Neuronal stem cell (in vitro differentiated cells): ENCODE data around the gene FOXO3.

Experiments used
- DNase-seq: peaks from one replicate; pipeline ENCODE4 v3.0.0-alpha.2; 2013; ENCODE audit warnings: low spot score
- H2AFZ ChIP-seq: one replicate; pipeline ENCODE4 v1.6.1; 2013; ENCODE audit warnings: mild to moderate bottlenecking, low read length, inconsistent platforms
- H2AK5ac ChIP-seq: 2 replicates; pipeline ENCODE4 v1.6.1; 2013; ENCODE audit warnings: low read depth, mild to moderate bottlenecking, inconsistent platforms, low read length, moderate library complexity, mixed read lengths
- H2BK120ac ChIP-seq: 2 replicates; pipeline ENCODE4 v1.6.1; 2013; ENCODE audit warnings: low read depth, mild to moderate bottlenecking, inconsistent platforms, low read length, moderate library complexity, mixed read lengths
- H2BK12ac ChIP-seq: one replicate; pipeline ENCODE4 v1.6.1; 2013; ENCODE audit warnings: low read length, inconsistent platforms
- H2BK15ac ChIP-seq: 2 replicates; pipeline ENCODE4 v1.6.1; 2013; ENCODE audit warnings: mild to moderate bottlenecking, low read length, inconsistent platforms, mixed read lengths
- H2BK5ac ChIP-seq: one replicate; pipeline ENCODE4 v1.6.1; 2013; ENCODE audit warnings: inconsistent platforms, mild to moderate bottlenecking, low read length, moderate library complexity
- H3K14ac ChIP-seq: one replicate; pipeline ENCODE4 v1.6.1; 2013; ENCODE audit warnings: low read length, inconsistent platforms
- H3K18ac ChIP-seq: 2 replicates; pipeline ENCODE4 v1.6.1; 2013; ENCODE audit warnings: low read length, inconsistent platforms
- H3K23ac ChIP-seq: 2 replicates; pipeline ENCODE4 v1.6.1; 2013; ENCODE audit warnings: low read depth, mild to moderate bottlenecking, mixed read lengths, low read length, inconsistent platforms; ENCODE audit not compliant: poor library complexity
- H3K27ac ChIP-seq: replicated peaks from 3 replicates; pipeline ENCODE4 v1.5.1; 2013; ENCODE audit warnings: low read length, inconsistent platforms
- H3K27me3 ChIP-seq, 3 experiments: 2 replicates each; pipeline ENCODE4 v1.6.1; 2013; ENCODE audit warnings: low read length in 3 of 3, mild to moderate bottlenecking in 2 of 3, inconsistent platforms in 1 of 3, low read depth in 1 of 3, mixed read lengths in 1 of 3, moderate library complexity in 1 of 3; ENCODE audit not compliant: control insufficient read depth in 3 of 3, insufficient read depth in 3 of 3
- H3K36me3 ChIP-seq, 2 donors: replicated peaks in 1 of 2; 2 replicates each; pipeline ENCODE4 v1.6.1; 2013; ENCODE audit warnings: low read length in 2 of 2; ENCODE audit not compliant: control insufficient read depth in 2 of 2, insufficient read depth in 2 of 2
- H3K4ac ChIP-seq: 2 replicates; pipeline ENCODE4 v1.6.1; 2013; ENCODE audit warnings: inconsistent platforms, mild to moderate bottlenecking, low read length, moderate library complexity
- H3K4me1 ChIP-seq, 2 donors: 1 replicate in 1 of 2; 2 replicates in 1 of 2; pipeline ENCODE4 v1.6.1; 2013; ENCODE audit warnings: low read length in 2 of 2, low read depth in 1 of 2; ENCODE audit not compliant: control insufficient read depth in 2 of 2, insufficient read depth in 1 of 2
- H3K4me2 ChIP-seq: one replicate; pipeline ENCODE4 v1.6.1; 2013; ENCODE audit warnings: mild to moderate bottlenecking, low read length, inconsistent platforms; ENCODE audit not compliant: insufficient read depth, poor library complexity, severe bottlenecking
- H3K4me3 ChIP-seq, 2 donors: 2 replicates each; pipeline ENCODE4 v1.5.1; 2013; ENCODE audit warnings: low read length in 2 of 2, mild to moderate bottlenecking in 2 of 2, inconsistent platforms in 1 of 2, moderate library complexity in 1 of 2
- H3K79me1 ChIP-seq: one replicate; pipeline ENCODE4 v1.6.1; 2013; ENCODE audit warnings: low read depth, mild to moderate bottlenecking, inconsistent platforms, low read length, moderate library complexity
- H3K9ac ChIP-seq: one replicate; pipeline ENCODE4 v1.6.1; 2013; ENCODE audit warnings: mild to moderate bottlenecking, low read depth, low read length, inconsistent platforms; ENCODE audit not compliant: poor library complexity
- H3K9me3 ChIP-seq, 2 donors: replicated peaks in 1 of 2; 2 replicates each; pipeline versions ENCODE3 to v1.6.1; 2013; ENCODE audit warnings: low read length in 2 of 2, mild to moderate bottlenecking in 2 of 2, inconsistent platforms in 1 of 2, low read depth in 1 of 2, mixed read lengths in 1 of 2, moderate library complexity in 1 of 2; ENCODE audit not compliant: control insufficient read depth in 2 of 2, insufficient read depth in 1 of 2
- H4K8ac ChIP-seq: one replicate; pipeline ENCODE4 v1.6.1; 2013; ENCODE audit warnings: low read depth, mild to moderate bottlenecking, inconsistent platforms, low read length, moderate library complexity
- H4K91ac ChIP-seq: one replicate; pipeline ENCODE4 v1.6.1; 2013; ENCODE audit warnings: low read length, low read depth, mild to moderate bottlenecking, inconsistent platforms; ENCODE audit not compliant: poor library complexity
- WGBS, 2 donors: extraction: QIAGEN DNeasy Blood & Tissue Kit; methylation state at CpG; one replicate each; pipeline ENCODE4 v1.1.7; 2013; ENCODE audit warnings: missing lambda C conversion rate in 2 of 2, mixed read lengths in 1 of 2; ENCODE audit not compliant: insufficient read length in 2 of 2, insufficient replicate concordance in 1 of 2; ENCODE audit errors: extremely low coverage in 2 of 2; 5-methylcytosine and 5-hydroxymethylcytosine counted together

The FOXO3 gene

GRCh38 chr6:108665495-108666196 lies 104.9 kb downstream of the FOXO3 start:
- no peak overlapping the region for H2AK5ac ChIP-seq
- no peak for DNase-seq
- H3K36me3 ChIP-seq: peaks cover 5 to 13% of the 10 kb centered on the region in 2 donors
- H4K91ac ChIP-seq: no peak overlapping the region
- H2BK5ac ChIP-seq: no peak overlapping the region
- H3K9ac ChIP-seq: no peak overlapping the region
- H3K4ac ChIP-seq: no peak overlapping the region
- peaks cover 5 to 7% of the 10 kb centered on the region in 2 donors for H3K4me1 ChIP-seq
- no peaks in the 10 kb centered on the region for H3K27me3 ChIP-seq
- H2AFZ ChIP-seq: no peak overlapping the region
- no peak overlapping the region for H2BK120ac ChIP-seq
- H3K4me2 ChIP-seq: no peak overlapping the region
- no peak overlapping the region for H3K18ac ChIP-seq
- no peaks in the 10 kb centered on the region for H3K9me3 ChIP-seq
- H2BK12ac ChIP-seq: no peak overlapping the region
- WGBS, 2 donors: no CpG with 5 or more reads among the region's 3 CpGs
- H3K14ac ChIP-seq: no peak overlapping the region
- no peak overlapping the region for H3K4me3 ChIP-seq
- H3K27ac ChIP-seq: no peak overlapping the region
- no peaks in the 10 kb centered on the region for H3K79me1 ChIP-seq
- H3K23ac ChIP-seq: no peak overlapping the region
- H2BK15ac ChIP-seq: no peak overlapping the region
- no peak overlapping the region for H4K8ac ChIP-seq

GRCh38 chr6:108666656-108667260 lies 106.0 kb downstream of the FOXO3 start:
- Histone ChIP-seq H3K79me1 (no peaks in the 10 kb centered on the region), H2AK5ac (no peak overlapping the region), H3K4me1 (peaks cover 6 to 7% of the 10 kb centered on the region in 2 donors), H3K18ac (no peak overlapping the region), H3K9me3 (no peaks in the 10 kb centered on the region), H4K8ac (no peak overlapping the region), H3K23ac (no peak overlapping the region), H4K91ac (no peak overlapping the region), H3K14ac (no peak overlapping the region), H3K4me2 (no peak overlapping the region), H2BK120ac (no peak overlapping the region), H2BK12ac (no peak overlapping the region), H3K4me3 (no peak overlapping the region), H3K4ac (no peak overlapping the region), H3K27ac (no peak overlapping the region), H3K27me3 (no peaks in the 10 kb centered on the region), H2BK15ac (no peak overlapping the region), H3K9ac (no peak overlapping the region), H2BK5ac (no peak overlapping the region), H3K36me3 (peaks cover 5 to 13% of the 10 kb centered on the region in 2 donors), H2AFZ (no peak overlapping the region)
- no peak for DNase-seq
- WGBS, 2 donors: no CpG with 5 or more reads among the region's 4 CpGs

GRCh38 chr6:108667993-108668392 lies 107.3 kb downstream of the FOXO3 start:
- no peak for DNase-seq
- H2AFZ ChIP-seq: no peak overlapping the region
- no peak overlapping the region for H3K27ac ChIP-seq
- no peaks in the 10 kb centered on the region for H3K79me1 ChIP-seq
- H2BK15ac ChIP-seq: no peak overlapping the region
- H3K9me3 ChIP-seq: no peaks in the 10 kb centered on the region
- H3K36me3 ChIP-seq: peaks cover 5 to 13% of the 10 kb centered on the region in 2 donors
- no peak overlapping the region for H4K8ac ChIP-seq
- H3K4me3 ChIP-seq: no peak overlapping the region
- H3K9ac ChIP-seq: no peak overlapping the region
- H3K23ac ChIP-seq: no peak overlapping the region
- no peak overlapping the region for H3K4ac ChIP-seq
- no peaks in the 10 kb centered on the region for H3K27me3 ChIP-seq
- H2BK120ac ChIP-seq: no peak overlapping the region
- H2BK12ac ChIP-seq: no peak overlapping the region
- no peak overlapping the region for H2BK5ac ChIP-seq
- no peak overlapping the region for H3K18ac ChIP-seq
- no peak overlapping the region for H2AK5ac ChIP-seq
- no peak overlapping the region for H3K14ac ChIP-seq
- no CpG with 5 or more reads among the region's 7 CpGs for WGBS, 2 donors
- peaks cover 6 to 7% of the 10 kb centered on the region in 2 donors for H3K4me1 ChIP-seq
- H4K91ac ChIP-seq: no peak overlapping the region
- no peak overlapping the region for H3K4me2 ChIP-seq

GRCh38 chr6:108669673-108670072 lies 109.0 kb downstream of the FOXO3 start:
- H2BK12ac ChIP-seq: no peak overlapping the region
- H3K9ac ChIP-seq: no peak overlapping the region
- H2BK120ac ChIP-seq: no peak overlapping the region
- no peak overlapping the region for H3K4me3 ChIP-seq
- H3K4me2 ChIP-seq: no peak overlapping the region
- DNase-seq: no peak
- no peak overlapping the region for H3K18ac ChIP-seq
- H4K91ac ChIP-seq: no peak overlapping the region
- H2BK5ac ChIP-seq: no peak overlapping the region
- H3K4ac ChIP-seq: no peak overlapping the region
- no peak overlapping the region for H4K8ac ChIP-seq
- peaks cover 6 to 7% of the 10 kb centered on the region in 2 donors for H3K4me1 ChIP-seq
- no peak overlapping the region for H3K14ac ChIP-seq
- no peaks in the 10 kb centered on the region for H3K9me3 ChIP-seq
- H3K36me3 ChIP-seq: peaks cover 3 to 8% of the 10 kb centered on the region in 2 donors
- H3K27ac ChIP-seq: no peak overlapping the region
- WGBS, 2 donors: no CpG with 5 or more reads among the region's 1 CpG
- H3K79me1 ChIP-seq: no peaks in the 10 kb centered on the region
- H2BK15ac ChIP-seq: no peak overlapping the region
- no peak overlapping the region for H2AFZ ChIP-seq
- H3K23ac ChIP-seq: no peak overlapping the region
- H3K27me3 ChIP-seq: no peaks in the 10 kb centered on the region
- H2AK5ac ChIP-seq: no peak overlapping the region
